GM21360 (cell line): ENCODE results near the gene CARD19.
"Not testable (repeated sequence)": the region's sequence is repeated elsewhere in the genome, so short reads cannot be mapped to it uniquely, and the experiment has no call there.

Experiments
- ATAC-seq: cut with Tn5 transposase; IDR thresholded peaks from one replicate; pipeline ENCODE4 v1.9.1; 2021; ENCODE audit warnings: mild to moderate bottlenecking, moderate library complexity; ENCODE audit not compliant: unreplicated experiment

CARD19 gene

DNA sequence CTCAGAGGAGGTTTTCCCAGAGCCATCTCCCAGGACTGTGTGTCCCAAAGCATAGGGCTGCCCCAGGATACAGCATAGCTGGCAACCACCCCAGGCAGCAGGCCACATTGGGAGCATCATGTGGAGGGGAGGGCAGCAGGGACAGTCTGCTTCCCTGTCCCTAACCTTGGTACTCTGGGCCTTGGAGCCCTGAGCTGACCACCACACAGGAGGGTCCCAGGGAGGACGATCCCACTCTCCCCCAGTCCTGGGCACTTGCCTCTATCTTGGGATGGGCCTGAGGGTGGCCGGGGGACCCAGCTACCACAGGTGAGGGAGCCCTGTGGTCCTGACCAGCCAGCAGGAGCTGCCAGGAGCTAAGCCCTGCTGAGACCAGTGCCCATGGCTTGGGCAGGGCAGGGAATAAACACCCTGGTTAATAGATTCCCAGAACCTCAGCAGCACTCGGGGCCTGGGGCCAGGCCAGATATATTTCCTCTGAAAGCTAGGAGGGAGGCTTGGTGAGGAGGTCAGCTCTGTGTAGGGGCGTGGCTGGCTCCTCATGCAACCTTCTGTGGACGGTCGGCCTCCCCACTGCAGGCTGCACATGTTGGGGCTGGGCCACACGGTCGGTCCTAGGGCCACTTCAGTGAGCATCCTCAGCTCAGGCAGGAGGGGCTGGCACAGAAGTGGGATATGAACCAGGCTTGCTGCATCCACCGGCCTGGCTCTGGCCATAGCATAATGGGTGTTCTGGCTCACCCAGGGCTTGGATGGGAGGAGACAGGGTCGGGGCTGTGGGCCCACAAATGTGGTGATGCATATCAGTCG is 33.9 kb downstream of the CARD19 start:
- no peak for ATAC-seq

DNA sequence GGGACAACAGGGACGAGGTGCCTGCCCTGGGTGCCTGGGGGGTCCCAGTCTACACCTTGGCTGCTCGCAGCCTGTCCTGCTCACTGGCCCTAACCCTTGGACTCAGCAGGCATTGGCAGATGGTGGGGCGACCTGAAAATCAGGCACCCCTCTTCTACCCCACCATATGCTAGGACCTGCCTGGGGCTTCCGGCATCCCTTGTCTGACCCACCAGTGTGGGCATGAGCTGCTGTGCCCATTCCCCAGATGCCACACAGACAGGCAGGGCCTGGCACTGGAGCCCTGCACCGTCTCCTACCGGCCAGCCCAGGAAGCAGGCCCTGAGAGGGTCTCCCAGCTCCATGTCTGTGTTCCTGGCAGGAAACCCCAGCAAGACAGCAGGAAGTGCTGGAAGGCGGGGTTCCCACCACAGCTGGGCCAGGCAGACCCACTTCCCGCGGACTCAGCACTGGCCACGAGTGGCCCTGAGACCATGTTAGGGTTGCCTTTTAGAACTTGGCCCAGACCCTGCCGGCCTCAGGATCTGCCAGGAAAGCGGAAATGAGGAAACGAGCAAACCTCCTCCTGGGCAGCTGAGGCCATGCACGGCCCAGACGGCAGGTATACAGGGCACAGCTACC is 35.0 kb downstream of the CARD19 start:
- no peak for ATAC-seq

DNA sequence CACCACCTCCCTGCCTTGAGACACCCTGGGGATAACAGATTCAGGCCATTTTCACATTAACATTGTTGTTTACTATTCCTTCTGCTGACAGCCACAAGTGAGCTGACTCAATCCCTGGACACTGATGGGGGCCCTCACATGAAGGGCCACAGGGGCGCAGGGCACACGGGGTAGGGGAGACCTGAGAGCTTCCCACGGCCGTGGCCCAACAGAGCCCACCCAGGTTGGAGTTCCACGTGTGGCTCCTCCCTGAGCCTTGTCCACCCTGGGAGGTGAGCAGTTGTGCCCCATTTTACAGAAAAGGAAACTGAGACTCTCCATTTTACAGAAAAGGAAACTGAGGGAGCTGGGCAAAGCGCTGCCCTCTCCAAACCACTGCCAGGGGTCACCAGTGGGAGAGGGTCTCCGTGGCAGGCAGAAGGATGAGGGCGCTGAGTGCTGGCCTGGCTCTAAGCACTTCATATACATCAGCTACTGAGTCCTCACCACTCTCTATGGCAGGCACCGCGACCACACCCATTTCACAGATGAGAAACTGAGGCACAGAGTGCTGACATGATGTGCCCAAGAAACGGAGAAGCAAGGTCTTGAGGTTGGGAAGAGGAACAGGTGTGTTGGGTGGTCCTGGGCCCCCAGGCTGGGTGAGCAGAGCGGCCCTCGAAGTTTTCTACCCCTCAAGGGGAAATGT is 35.7 kb downstream of the CARD19 start:
- no peak for ATAC-seq

DNA sequence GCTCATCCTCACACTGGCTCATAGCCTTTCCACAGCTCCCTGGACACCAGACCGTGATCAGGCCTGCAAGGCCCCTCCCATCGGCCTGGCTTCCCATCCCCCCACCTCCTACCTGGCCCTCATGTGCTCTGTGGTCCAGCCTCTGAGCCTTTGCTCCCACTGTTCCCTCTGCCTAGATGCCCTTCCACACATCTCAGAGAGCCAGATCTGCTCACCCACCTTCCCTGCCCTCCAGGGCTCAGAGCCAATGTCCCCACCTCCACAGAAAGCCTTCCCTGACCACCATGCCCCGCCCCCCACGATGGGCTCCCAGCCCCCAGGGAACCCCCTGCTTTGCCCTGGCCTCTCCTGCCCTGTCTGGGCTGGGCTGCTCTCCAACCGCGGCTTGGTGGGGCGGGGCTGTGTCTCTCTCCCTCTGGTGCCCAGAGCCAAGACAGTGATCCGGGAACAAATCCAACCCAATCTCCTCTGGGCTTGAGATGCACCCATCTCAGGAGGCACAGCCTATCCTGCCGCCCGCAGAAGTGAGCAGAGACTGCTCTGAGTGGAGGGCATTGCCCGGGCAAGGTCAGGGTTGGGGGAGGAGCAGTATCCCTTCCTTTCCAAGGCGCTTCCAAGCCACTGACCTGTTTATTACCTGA is 36.4 kb downstream of the CARD19 start:
- ATAC-seq, result no peak

DNA sequence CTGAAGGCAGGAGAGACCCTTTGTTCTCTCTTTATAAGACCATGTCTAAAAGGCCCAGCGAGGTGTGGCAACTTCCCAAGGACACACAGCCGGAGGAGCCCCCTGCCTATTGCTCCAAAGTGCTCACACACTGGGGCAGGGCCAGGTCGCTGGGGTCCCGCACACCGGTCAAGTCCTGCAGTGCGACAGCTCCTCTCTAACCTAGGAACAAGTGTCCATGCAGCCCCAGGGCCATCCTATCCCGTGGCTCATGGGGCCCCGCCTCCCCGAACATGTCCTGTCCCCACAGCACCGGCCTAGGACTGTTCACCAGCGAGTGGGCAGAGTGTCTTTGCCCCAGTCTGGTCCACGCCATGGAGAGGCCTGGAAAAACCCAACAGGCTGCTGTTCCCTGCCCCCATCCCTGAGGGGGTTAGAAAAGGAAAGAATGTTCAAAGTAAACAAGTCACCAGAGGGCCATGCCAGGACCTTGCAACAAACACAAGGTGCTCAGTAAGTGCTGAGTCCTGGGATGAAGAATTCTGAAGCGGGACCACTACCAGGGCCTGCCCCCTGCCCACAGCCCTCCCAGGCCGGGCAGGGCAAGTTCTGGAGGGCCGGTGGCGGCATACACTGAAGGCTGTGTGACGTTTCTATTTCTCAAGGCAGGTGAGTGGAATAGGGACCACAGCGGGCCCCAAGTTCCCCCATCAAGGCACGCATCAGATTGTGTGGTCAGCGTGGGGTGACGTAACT is 37.1 kb downstream of the CARD19 start:
- ATAC-seq, result no peak

DNA sequence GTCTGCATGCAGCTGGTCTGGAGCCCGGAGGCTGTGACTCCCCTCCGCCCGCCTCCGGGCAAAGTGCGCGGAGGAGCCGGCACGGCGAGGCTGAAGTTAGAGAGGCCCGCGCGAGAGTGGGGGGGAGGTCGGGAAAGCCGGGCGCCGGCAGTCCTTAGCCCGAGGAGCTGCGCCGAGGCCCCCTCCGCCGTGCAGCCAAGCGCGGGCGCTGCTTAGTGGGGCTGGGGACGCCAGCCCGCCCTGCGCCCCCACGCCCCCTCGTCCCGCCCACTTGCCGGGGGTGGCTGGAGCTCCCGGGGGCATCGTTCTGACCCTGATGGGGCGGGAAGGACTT is 37.6 kb downstream of the CARD19 start:
- ATAC-seq, result peak; percentile 33

DNA sequence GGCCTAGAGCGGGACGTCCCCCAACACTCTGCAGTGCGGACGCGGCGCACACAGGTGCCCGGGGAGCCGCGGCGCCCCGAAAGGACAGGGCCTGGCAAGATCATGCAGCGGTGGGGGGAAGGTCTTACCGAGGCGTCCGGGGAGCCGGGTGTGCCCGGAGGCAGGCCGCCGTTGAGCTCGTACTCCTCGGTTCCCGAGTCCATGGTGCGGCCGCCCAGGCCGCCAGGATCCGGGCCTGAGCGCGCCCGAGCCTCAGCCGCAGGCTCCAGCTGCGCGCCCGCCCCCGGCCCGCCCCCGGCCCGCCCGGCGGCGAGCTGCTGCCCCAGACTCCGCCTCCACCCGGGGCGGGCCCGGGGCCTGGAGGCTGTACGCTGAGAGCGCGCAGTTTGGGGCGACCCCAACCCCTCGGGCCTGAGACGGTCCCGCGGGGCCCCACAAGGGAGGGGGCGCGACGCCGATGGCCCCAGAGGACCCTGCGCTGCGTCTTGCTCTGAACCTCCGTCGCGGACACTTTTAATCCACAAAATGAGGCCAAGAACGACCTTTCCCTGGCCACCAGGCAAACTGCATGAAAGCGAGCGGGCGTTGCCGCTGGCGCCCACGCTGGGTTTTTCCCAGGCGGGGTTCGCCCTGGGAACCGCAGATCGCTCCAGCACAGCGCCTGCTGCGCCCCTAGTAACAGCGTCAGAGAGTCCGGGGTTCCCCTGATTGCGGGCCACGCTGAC is 38.2 kb downstream of the CARD19 start, which contains the start of gene NINJ1:
NINJ1 (minus strand) TSS at position 237 of the 725 bp plus-strand sequence; CDS start at position 203, 34 bp downstream.
- ATAC-seq, result peak; percentile 64

DNA sequence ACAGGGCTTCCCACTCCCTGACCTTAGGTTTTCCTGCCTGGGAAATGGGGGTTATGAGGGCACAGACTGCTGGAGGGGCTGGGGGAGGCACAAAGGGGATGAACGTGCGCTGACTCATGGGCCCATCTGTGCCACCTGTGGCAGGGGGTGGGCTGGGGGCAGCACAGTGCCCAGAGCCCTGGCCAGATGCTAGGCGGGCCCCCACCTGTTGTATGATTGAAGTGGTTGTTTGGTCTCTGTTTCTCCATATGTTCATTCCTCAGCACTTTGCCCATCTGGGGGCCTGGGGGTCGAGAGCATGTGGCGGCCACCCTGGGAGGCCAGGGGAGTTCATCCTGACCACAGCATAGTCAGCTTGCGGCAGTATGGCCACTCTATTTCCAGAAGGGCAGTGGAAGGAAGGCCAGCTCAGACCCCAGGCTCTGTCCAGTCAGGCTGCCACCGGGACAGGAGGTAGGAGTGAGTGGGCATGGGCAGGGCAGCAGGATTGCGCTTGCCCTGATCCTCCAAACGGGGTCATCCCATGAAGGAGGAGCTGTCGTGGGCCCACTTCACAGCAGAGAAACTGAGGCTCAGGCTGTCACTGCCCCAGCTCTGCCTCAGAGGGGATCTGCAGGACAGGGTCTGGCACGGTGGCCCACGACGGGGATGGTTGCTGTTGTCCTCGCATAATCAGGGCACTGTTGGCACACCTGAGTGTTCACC is 38.9 kb downstream of the CARD19 start:
- no peak for ATAC-seq

DNA sequence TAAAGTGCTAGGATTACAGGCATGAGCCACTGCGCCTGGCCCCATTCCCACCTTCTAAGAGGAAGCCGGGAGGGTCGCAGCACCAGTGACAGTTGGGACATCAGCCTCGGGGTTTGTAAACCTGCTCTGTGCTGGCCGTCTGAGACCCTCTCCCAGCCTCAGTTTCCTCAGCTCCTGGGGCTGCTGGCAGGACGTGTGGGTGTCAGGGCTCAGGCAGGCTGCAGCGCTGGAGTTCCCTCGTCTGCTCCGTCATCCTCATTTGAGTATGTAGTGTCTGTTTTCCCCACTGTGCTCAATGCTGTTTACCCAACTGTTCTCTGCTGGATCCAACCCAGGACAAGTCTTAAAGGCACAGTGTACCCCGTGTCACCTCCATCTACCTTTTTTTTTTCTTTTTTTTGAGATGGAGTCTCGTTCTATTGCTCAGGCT is 40.0 kb downstream of the CARD19 start:
- ATAC-seq, result no peak

DNA sequence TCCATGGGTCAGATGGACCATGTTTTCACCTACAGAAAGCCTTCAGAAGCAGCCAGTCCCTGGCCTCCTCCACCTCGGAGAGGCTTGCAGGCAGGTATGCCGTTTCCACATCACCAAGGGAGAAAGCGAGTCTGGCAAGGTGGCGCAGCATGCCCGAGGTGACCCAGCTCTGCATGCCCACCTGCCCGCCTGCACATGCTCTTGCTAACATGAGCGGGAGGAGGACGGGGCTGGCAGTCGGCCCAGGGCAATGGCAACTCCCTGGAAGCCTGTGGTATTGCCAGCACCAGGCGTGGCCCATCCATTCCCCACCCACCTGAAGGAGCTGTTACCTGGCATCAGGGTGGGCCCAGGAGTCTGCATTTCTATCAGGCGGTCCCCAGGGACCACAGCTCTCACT is 41.3 kb downstream of the CARD19 start:
- ATAC-seq, result no peak

DNA sequence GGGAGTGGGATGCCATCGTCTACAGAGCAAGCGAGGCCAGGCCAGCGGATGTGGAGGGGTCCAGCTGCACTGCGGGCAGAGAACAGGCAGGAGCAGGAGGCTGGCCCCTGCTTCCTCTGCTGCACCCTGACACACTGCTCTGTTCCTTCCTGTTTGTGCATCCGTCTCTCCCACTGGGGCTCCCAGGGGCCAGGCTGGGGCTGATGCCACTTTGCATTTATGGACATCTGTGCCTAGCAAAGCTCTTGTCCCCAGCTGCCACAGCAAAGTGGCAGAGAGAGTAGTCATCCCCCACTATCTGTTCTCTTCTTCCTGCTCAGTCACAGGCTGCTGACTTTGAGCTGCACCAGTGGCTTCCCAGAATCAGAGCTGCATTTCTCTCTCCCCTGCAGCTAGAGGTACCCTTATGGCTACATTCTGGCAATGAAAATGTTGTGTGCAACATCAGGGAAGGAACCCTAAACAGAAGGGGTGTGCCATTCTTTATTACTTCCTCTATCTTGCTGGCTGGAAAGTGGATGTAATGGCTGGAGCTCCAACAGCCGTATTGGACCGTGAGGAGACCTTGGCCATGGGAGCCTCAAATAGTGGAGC is 42.3 kb downstream of the CARD19 start:
- no peak for ATAC-seq

DNA sequence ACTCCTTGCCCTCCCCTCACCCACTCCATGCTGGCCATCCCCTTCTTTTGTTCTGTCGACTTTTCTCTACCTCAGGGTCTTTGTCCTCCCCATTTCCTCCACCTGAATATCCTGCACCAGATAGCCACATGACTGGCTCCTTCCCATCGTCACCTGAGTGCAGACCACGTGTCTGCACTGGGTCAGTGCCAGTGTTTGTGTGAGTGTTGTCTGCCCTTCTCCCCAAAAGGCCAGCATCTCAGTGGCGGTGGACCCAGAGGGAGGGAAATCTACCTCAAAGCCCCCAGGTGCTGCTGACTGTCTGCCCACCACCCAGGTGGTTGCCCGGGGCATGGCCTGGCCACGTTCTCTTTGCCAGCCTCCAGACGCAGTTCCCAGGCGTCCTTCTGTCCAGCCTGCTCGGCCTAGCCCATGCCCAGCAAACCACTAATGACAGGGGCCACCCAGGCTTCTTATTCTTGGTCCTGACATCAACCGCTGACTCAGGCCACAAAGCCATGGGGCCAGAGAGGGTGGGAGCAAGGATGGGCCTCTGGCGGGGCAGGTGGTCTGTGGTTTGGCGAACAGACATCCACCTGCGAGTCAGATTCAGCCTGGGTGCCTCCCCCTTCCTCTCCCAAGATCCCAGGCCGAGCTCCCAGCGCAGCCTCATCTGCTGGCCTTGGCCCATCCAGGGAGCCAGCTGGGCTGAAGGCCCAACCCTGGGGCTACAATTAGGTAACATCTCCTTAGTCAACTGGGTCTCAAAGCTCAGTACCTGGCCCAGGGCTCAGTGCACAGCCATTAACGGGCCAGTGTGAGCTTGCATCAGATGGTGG is 43.6 kb downstream of the CARD19 start:
- ATAC-seq, result no peak

DNA sequence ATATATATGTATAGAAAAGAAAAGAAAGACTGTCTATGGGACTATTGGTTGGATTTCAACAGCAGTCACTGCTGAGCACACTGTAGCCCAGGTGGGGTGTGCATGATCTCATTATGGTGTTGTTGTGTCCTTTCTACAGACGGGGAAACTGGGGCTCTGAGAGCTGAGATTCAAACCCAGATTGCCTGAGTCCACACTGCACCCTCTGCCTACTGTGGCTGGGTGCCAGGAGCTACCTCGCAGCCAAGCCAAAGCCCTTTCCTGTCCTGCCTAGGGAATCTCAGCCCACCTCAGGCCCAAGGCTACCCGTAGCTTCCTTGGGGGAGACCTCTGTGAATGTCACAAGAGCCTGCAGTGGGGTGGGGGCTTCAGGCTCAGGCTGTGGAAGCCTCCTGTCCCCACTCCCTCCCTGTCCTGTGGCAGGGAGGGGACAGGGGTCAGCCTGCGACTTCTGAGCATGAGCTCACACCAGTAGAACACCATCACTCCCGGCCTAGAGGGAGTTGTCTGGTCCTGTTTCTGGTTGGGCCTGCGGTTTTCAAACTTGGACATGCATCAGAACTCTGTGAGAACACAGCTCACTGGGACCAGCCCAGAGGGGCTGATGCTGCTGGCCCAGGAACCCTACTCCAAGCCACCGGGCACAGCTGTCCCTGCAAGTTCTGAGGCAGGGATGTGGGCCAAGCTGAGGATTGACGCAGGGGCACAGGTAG is 45.9 kb downstream of the CARD19 start:
- no peak for ATAC-seq

DNA sequence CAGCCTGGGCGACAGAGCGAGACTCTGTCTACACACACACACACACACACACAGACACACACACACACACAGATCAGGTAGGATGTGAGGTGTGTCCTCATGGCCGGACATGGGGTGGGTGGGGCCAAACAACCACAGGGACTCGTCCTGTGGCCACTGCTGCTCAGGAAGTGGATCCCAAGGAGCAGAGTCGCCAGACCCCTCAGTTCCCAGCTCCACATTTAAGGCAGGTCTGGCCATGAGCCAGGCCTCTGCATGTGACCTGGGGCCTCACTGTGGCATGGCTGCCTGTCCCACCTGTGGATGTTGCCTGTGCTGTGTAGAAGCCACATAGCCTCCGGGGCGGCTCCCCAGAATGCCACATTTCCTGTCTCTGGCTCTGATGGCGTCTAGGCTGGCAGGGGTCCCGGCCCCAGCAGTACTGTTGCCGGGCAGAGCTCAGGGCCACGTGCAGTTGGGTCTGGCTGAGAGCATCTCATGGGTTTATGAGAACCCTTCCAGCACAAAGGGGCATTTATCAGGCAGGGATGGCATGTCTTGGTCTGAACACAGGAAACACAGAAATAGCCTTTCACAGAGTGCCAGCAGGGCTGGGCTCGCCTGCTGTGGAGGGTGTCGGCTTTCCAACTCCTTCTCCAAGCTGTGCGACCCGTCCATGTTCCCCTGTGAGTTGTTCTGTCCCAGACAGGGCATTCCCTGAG is 48.0 kb downstream of the CARD19 start:
- no peak for ATAC-seq

DNA sequence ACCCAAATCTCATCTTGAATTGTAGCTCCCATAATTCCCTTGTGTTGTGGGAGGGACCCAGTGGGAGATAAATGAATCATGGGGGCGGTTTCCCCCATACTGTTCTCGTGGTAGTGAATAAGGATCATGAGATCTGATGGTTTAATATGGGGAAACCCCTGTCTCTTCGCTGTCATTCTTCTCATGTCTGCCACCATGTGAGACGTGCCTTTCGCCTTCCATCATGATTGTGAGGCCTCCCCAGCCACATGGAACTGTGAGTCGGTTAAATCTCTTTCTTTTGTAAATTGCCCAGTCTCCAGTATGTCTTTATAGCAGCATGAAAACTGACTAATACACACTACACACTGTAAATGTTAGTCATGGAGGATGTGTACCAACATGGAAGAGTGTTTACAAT is 50.7 kb downstream of the CARD19 start:
- ATAC-seq, result not testable (repeated sequence)

DNA sequence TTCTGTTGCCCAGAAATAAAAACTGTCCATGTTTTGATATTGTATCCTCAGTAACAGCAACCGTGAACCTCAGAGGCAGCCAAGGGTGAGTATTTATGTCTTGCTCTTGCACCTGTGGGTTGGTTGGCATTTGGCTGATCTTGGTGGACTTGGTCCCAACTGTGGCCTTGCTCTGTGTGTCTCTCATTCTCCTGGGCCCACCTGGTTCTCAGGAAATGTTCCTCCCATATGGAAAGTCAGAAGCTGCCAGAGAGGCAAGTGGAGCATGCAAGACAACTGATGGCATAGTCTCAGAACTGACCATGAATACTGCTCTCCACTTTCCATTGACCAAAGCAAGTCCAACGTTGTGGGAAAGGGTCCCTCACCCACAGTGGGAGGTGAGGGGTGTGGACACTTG is 51.6 kb downstream of the CARD19 start:
- ATAC-seq, result no peak

DNA sequence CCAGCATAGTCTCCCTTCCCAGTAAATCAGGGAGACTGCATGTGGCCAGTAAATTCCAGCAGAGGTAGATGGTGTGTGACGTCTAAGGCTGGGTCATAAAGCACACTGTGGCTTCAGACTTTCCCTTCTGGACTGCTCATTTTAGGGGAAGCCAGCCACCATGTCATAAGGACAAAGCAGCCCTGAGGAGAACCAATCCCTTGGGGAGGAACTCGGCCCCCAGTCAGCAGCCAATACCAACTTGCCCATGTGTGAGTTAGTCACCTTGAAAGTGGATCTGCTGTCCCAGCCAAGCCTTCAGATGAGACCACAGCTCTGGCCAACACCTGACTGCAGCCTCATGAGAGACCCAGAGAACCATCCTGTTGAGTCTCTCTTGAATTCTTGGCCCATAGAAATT is 52.7 kb downstream of the CARD19 start:
- ATAC-seq, result no peak
